Activated CD4-positive, alpha-beta memory T cell treated with anti-CD3 and anti-CD28 coated beads for 36 hours (primary cell): ENCODE results near the gene ATAD3B. TPM values are rescaled to one million over a fixed set of nuclear protein-coding genes. Genes with fewer than 3 reads are reported as not detected.

ENCODE experiments used
- CTCF ChIA-PET: fragments of 350-600 bp; sonication (Branson Sonifier 250); formaldehyde crosslinking; loops from one replicate; lab custom pipeline; 2021; ENCODE audit warnings: antibody characterized with exemption, inconsistent platforms; lab: Charles Lee
- POLR2A ChIA-PET: fragments of 350-600 bp; sonication (Branson Sonifier 250); formaldehyde crosslinking; loops from one replicate; lab custom pipeline; 2021; ENCODE audit warnings: antibody characterized with exemption; lab: Charles Lee
- DNase-seq: peaks from one replicate; pipeline ENCODE4 v3.0.0-alpha.2; 2020
- H3K27ac Mint-ChIP-seq: one replicate; pipeline ENCODE4 v1.8.0; 2021; ENCODE audit warnings: mixed read lengths
- H3K27me3 Mint-ChIP-seq: one replicate; pipeline ENCODE4 v1.8.0; 2021; ENCODE audit warnings: mixed read lengths
- H3K36me3 Mint-ChIP-seq: one replicate; pipeline ENCODE4 v1.8.0; 2021; ENCODE audit warnings: mixed read lengths
- H3K4me1 Mint-ChIP-seq: one replicate; pipeline ENCODE4 v1.8.0; 2021; ENCODE audit warnings: low read depth, mixed read lengths
- H3K4me3 Mint-ChIP-seq: one replicate; pipeline ENCODE4 v1.8.0; 2021; ENCODE audit warnings: mild to moderate bottlenecking, mixed read lengths
- H3K9me3 Mint-ChIP-seq: one replicate; pipeline ENCODE4 v1.8.0; 2021; ENCODE audit warnings: mixed read lengths
- intact Hi-C: fragments of 100-400 bp; cut with micrococcal nuclease; formaldehyde crosslinking; loops from one replicate; pipeline ENCODE4 v1.15.1; 2023
- total RNA-seq, 2 experiments: library from RNA; stranded (reverse); gene quantifications; one replicate each; pipeline ENCODE4 v1.2.3, GENCODE V29; 2021

Gene ATAD3B
- total RNA-seq: 10 to 100 TPM; 35.4 to 36.3 TPM

GRCh38 chr1:1471389-1472052, at the start of gene ATAD3B:
Gene ATAD3B (plus strand): TSS chr1:1471765. CDS start chr1:1471885, 120 bp downstream.
- intact Hi-C loops: loop anchor here (2.0 kb wide), 1 partner anchor 39 kb away; no protein-coding TSS in a partner anchor
- H3K27me3 Mint-ChIP-seq: no peaks in the 10 kb centered on the region
- peak within 1 kb of the TSS; percentile 80 for H3K4me3 Mint-ChIP-seq
- no peaks in the 10 kb centered on the region for H3K36me3 Mint-ChIP-seq
- POLR2A ChIA-PET: no interaction called here
- H3K27ac Mint-ChIP-seq: peak within 1 kb of the TSS; percentile 49
- no peaks in the 10 kb centered on the region for H3K9me3 Mint-ChIP-seq
- peaks cover 26% of the 10 kb centered on the region for H3K4me1 Mint-ChIP-seq
- CTCF ChIA-PET: no interaction called here
- peak; percentile 97 for DNase-seq

- intact Hi-C loops: no loop called here
- ChIA-PET CTCF (no interaction called here), POLR2A (no interaction called here)
- Mint-ChIP-seq H3K4me1 (peaks cover 14% of the 10 kb centered on the region), H3K9me3 (no peaks in the 10 kb centered on the region), H3K36me3 (no peaks in the 10 kb centered on the region), H3K27me3 (peaks cover 22% of the 10 kb centered on the region), H3K27ac (no peak overlapping the region), H3K4me3 (no peak overlapping the region)
- no peak for DNase-seq
Observed at GRCh38 chr1:1421907-1422464, 49.6 kb upstream of the ATAD3B start.

GRCh38 chr1:1422465-1423244, 48.9 kb upstream of the ATAD3B start:
- no peaks in the 10 kb centered on the region for H3K36me3 Mint-ChIP-seq
- H3K27ac Mint-ChIP-seq: no peak overlapping the region
- no peak overlapping the region for H3K4me3 Mint-ChIP-seq
- intact Hi-C loops: no loop called here
- no peak for DNase-seq
- ChIA-PET POLR2A (no interaction called here), CTCF (no interaction called here)
- H3K27me3 Mint-ChIP-seq: peaks cover 22% of the 10 kb centered on the region
- peaks cover 13% of the 10 kb centered on the region for H3K4me1 Mint-ChIP-seq
- H3K9me3 Mint-ChIP-seq: no peaks in the 10 kb centered on the region

- Mint-ChIP-seq H3K36me3 (no peaks in the 10 kb centered on the region), H3K27ac (no peak overlapping the region), H3K9me3 (no peaks in the 10 kb centered on the region), H3K4me3 (no peak overlapping the region), H3K4me1 (peaks cover 8% of the 10 kb centered on the region), H3K27me3 (peaks cover 22% of the 10 kb centered on the region)
- ChIA-PET CTCF (no interaction called here), POLR2A (no interaction called here)
- intact Hi-C loops: no loop called here
- DNase-seq: no peak
Observed at GRCh38 chr1:1423245-1423597, 48.3 kb upstream of the ATAD3B start.

- intact Hi-C loops: no loop called here
- no peak for DNase-seq
- no peaks in the 10 kb centered on the region for H3K9me3 Mint-ChIP-seq
- peaks cover 5% of the 10 kb centered on the region for H3K4me1 Mint-ChIP-seq
- ChIA-PET CTCF (interaction anchor here (0.8 kb wide), 1 partner anchor 16 kb away, joined by 4 read pairs; no protein-coding TSS in a partner anchor), POLR2A (no interaction called here)
- no peak overlapping the region for H3K27ac Mint-ChIP-seq
- no peaks in the 10 kb centered on the region for H3K36me3 Mint-ChIP-seq
- H3K27me3 Mint-ChIP-seq: peaks cover 28% of the 10 kb centered on the region
- H3K4me3 Mint-ChIP-seq: no peak overlapping the region
Observed at GRCh38 chr1:1424707-1425106, 46.9 kb upstream of the ATAD3B start.

GRCh38 chr1:1425426-1425752, 46.2 kb upstream of the ATAD3B start:
- ChIA-PET POLR2A (no interaction called here), CTCF (no interaction called here)
- intact Hi-C loops: no loop called here
- H3K27ac Mint-ChIP-seq: no peak overlapping the region
- H3K4me1 Mint-ChIP-seq: peaks cover 5% of the 10 kb centered on the region
- no peak overlapping the region for H3K4me3 Mint-ChIP-seq
- no peak for DNase-seq
- no peaks in the 10 kb centered on the region for H3K36me3 Mint-ChIP-seq
- H3K9me3 Mint-ChIP-seq: no peaks in the 10 kb centered on the region
- peaks cover 32% of the 10 kb centered on the region for H3K27me3 Mint-ChIP-seq

- H3K9me3 Mint-ChIP-seq: no peaks in the 10 kb centered on the region
- peaks cover 5% of the 10 kb centered on the region for H3K4me1 Mint-ChIP-seq
- intact Hi-C loops: no loop called here
- ChIA-PET CTCF (no interaction called here), POLR2A (no interaction called here)
- H3K27ac Mint-ChIP-seq: no peak overlapping the region
- no peak overlapping the region for H3K4me3 Mint-ChIP-seq
- H3K36me3 Mint-ChIP-seq: no peaks in the 10 kb centered on the region
- peaks cover 30% of the 10 kb centered on the region for H3K27me3 Mint-ChIP-seq
- no peak for DNase-seq
Observed at GRCh38 chr1:1425753-1426495, 45.6 kb upstream of the ATAD3B start.

- H3K27ac Mint-ChIP-seq: no peak overlapping the region
- H3K9me3 Mint-ChIP-seq: no peaks in the 10 kb centered on the region
- ChIA-PET CTCF (no interaction called here), POLR2A (no interaction called here)
- peaks cover 30% of the 10 kb centered on the region for H3K27me3 Mint-ChIP-seq
- H3K36me3 Mint-ChIP-seq: no peaks in the 10 kb centered on the region
- H3K4me3 Mint-ChIP-seq: no peak overlapping the region
- intact Hi-C loops: no loop called here
- DNase-seq: no peak
- peaks cover 5% of the 10 kb centered on the region for H3K4me1 Mint-ChIP-seq
Observed at GRCh38 chr1:1426496-1427105, 45.0 kb upstream of the ATAD3B start.

GRCh38 chr1:1427106-1427819, 44.3 kb upstream of the ATAD3B start:
- Mint-ChIP-seq H3K4me1 (peaks cover 5% of the 10 kb centered on the region), H3K9me3 (no peaks in the 10 kb centered on the region), H3K27ac (no peak overlapping the region), H3K4me3 (no peak overlapping the region), H3K36me3 (no peaks in the 10 kb centered on the region), H3K27me3 (peaks cover 28% of the 10 kb centered on the region)
- CTCF ChIA-PET: no interaction called here
- intact Hi-C loops: no loop called here
- DNase-seq: no peak
- POLR2A ChIA-PET: no interaction called here

GRCh38 chr1:1427820-1428148, 43.8 kb upstream of the ATAD3B start:
- no peak for DNase-seq
- ChIA-PET CTCF (interaction anchor here (3.1 kb wide), 1 partner anchor 13 kb away, joined by 10 read pairs; no protein-coding TSS in a partner anchor), POLR2A (no interaction called here)
- peaks cover 26% of the 10 kb centered on the region for H3K27me3 Mint-ChIP-seq
- H3K4me3 Mint-ChIP-seq: no peak overlapping the region
- no peaks in the 10 kb centered on the region for H3K9me3 Mint-ChIP-seq
- intact Hi-C loops: no loop called here
- H3K36me3 Mint-ChIP-seq: no peaks in the 10 kb centered on the region
- peaks cover 5% of the 10 kb centered on the region for H3K4me1 Mint-ChIP-seq
- H3K27ac Mint-ChIP-seq: no peak overlapping the region

- Mint-ChIP-seq H3K9me3 (no peaks in the 10 kb centered on the region), H3K4me1 (peaks cover 5% of the 10 kb centered on the region), H3K27me3 (peaks cover 24% of the 10 kb centered on the region), H3K4me3 (no peak overlapping the region), H3K36me3 (no peaks in the 10 kb centered on the region), H3K27ac (no peak overlapping the region)
- intact Hi-C loops: no loop called here
- DNase-seq: no peak
- POLR2A ChIA-PET: no interaction called here
- CTCF ChIA-PET: interaction anchor here (3.1 kb wide), 1 partner anchor 13 kb away, joined by 10 read pairs; no protein-coding TSS in a partner anchor
Observed at GRCh38 chr1:1428174-1428573, 43.4 kb upstream of the ATAD3B start.
